Measurements from ENCODE around the gene ALK.

Gene ALK

DNA sequence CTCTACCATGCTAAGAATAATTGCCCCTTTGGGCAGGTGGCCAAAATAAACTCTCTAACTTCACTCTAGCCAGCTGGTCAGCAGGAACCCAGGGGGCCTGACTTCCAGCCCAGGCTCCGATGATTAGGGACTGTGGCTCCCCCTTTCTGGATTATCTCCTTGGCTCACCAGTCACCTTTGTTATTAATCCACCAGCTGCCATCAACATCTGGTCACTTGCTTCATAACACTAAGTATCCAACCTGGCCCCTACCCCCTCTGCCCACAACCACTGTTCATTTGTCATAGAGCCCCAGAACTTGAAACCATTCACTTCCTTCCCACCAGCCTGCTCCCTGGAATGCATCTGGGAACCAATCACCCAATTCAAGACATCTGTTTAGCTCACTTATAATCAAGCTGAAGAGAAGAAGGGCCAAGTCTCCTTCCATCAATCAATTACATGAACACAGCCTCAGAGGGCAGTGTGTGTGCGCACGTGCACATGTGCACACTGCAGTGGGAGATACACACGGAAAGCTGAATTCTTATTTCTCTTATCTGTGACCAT lies 215.1 kb downstream of the ALK start:
- DNase-seq, result no peak

DNA sequence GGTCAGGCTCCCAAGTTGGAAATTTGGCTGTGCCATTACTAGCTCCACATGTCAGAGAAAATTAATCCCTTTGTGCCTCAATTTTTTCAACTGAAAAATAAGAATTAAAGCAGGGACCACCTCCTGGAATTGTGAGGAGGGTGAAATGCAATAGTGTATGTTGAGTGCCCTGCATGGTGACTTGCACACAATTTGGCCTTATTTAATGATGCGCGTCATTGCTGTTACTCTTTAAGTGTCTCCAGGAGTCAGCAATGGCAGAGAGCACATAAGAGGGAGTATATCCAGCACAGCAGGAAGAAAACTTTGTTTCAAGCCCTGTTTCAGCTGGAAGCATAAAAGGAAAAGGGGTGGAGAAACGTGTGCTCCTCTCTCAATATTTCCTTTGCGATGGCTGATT lies 215.8 kb downstream of the ALK start:
- DNase-seq, result no peak

DNA sequence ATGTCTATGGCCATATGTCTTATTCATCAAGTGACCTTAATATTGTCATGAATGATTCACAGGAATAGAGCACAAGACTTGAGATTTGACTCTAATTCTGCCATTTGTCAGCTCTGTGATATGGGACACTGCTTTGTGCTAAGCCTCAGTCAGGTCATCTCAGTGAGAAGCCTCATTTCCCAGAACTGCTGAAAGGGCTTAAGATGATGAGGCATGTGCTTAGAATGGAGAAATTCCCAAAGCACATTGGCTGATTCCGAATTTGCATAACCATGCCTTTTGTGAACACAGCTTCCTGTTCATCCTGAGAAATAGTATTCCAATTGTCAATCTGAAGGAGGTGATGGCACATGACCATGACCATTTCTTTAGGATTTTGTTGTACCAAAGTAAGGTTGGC lies 218.1 kb downstream of the ALK start:
- DNase-seq, result no peak

DNA sequence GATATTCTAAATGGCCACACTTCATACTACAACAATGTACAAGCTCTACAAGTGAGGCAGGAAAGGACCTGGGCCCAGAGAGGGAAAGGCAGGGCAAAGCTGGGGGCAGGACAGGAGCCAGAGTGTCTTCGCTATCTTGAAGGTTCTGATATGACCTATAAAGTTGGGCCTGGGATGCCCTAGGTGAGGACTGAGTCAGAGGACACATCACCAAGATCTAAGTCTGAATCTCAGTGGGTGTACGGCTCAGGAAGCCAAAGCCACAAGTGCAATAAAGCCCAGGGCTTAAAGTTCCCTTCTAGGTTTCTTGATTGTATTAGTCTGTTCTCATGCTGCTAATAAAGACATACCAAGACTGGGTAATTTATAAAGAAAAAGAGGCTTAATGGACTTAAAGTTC lies 219.1 kb downstream of the ALK start:
- no peak for DNase-seq

DNA sequence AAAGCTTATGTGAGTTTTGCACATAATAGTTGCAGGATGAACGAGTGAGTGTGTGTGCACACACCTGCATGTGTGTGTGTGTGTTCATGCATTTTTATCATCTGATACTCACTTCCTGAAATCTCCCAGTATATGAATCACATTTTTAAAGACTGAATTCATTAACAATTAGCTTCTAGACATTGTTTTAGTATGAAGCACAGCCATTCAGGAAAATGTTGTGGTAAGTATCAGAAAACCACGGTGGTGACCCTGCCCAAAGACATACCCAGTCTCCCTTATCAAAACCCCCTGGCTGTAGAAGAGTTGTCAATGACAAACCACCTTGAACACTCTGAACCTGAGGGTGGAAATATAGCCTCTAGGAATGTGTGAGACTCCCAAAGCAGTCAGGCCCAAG lies 220.8 kb downstream of the ALK start:
- DNase-seq, result no peak

DNA sequence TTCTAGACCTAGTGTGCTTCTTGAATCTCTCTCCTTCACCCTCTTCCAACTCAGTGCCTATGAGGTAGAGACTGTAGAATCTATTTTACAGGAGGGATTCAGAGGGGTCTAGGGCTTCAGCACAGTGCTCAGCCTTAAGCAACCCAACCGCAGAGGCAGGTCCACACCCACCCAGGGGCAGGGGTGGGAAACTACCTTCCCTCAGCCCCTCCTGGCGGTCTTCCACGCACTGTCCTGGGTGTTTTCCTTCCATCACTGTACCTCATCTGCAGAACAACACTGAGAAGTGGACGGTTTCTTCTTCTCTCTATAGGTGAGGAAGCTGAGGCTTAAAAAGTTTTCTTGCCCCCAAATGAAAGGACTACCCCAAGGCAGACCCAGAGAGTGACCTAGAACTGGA lies 222.3 kb downstream of the ALK start:
- no peak for DNase-seq

DNA sequence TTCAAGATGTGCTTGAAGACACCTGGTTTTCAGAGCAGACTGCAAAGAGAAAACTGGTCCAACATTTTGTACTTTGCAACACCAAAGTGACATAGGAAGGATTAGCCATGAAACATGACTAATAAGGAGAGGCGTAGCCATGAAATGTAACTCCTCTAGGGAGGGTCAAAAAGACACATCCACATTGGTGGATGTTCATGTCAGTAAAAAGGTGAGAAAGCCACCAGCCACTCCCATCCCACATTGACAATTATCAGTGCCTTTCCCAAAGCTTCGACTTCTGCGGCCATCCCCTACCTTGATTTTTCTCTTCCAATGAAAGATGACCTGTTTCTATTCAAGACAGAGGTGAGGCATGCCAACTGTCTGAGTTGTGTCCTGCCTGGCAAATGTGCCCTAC lies 223.2 kb downstream of the ALK start:
- DNase-seq, result no peak

DNA sequence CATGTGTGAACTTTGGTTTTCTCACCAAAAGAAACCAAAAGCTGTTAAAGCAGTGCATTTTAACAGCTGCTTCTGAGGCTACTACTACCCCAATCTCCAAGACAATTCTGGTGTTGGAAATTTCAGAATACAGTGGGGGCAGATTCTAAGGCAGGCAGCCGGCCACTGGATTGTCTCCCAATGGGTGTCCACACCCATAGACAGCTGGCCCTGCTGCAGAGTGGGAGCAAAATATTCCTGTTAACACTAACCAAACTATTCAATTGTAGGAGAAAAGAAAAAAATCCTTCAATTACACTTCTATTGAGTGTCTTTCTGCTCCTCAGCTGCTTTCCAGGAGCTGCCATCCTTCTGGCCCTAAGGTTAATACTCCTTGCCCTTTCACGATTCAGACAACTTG lies 223.7 kb downstream of the ALK start:
- DNase-seq, result no peak

DNA sequence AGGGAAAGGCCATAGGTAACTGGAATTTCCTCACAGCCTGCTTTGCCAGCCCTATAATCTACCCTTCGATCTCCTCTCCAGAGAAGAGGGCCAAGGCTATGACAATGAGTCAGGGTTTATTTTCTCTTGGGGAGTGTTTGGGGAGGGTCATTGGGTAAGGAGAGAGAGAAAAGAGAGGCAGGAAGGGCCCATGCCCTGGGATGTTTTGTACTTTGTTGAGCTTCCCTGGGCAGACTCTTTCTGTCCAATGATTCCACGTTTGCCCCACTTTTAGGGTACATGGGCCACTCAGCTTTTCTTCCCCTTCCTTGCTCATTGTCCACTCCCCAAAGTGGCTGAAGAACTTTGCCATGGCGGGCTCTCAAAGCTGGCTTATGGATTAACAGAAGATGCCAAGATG lies 224.2 kb downstream of the ALK start:
- no peak for DNase-seq

DNA sequence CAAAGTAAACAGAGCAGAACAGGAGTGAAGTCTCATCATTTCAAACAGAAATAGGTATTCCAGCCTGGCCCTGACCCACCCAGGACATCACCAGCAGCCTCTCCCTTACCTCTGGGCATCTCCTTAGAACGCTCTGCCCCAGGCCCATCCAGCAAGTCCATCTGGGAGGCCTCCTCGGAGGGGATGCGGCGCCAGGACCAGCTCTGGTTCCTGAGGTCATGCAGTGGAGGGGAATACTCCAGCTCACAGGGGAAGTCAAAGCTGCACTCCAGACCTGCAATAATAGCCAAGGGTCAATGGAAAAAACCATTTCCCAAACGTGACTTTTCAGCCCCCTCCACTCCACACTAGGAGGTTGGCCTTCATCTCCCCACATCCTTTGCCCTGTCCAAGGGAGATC lies 226.6 kb downstream of the ALK start:
- DNase-seq, result no peak

DNA sequence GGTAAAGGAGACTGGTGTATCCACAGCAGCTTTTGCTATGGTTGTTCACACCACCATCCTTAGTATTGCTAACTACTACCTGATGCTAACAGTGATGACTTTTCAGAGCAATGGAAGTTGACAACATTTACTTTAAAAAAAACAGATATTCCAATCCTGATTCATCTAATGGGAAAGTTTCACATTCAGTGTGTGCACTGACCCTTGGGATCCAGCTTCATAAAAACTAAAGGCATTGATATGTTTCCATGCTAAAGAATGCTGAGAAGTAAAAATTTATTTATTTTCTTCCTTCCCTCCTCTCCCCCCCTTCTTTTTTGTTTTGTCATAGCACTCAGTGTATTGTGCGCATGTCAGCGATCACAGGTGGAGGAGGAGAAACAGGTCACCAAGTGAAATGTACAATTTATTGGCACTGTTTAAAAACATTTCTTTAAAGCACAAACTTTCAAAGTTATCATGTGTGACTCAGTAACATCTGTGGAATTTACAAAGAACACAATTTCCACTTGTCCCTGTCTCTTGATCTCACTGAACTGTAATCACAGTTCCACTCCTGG lies 229.9 kb downstream of the ALK start:
- no peak for DNase-seq

DNA sequence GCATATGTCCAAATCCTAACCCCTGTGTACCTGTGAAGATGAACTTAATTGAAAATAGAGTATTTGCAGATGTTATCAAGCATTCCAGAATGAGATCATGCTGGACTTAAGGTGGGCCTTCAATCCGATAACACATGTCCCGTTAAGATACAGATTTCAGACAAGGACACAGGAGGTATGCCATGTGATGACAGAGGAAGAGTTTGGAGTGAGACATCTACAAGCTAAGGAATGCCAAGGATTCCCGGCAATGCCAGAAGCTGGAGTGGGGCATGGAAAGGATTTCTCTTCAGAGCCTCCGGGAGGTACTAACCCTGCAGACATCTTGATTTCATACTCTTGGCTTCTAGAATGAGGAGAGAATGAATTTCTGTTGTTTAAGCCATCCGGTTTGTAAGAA lies 231.7 kb downstream of the ALK start:
- no peak for DNase-seq

DNA sequence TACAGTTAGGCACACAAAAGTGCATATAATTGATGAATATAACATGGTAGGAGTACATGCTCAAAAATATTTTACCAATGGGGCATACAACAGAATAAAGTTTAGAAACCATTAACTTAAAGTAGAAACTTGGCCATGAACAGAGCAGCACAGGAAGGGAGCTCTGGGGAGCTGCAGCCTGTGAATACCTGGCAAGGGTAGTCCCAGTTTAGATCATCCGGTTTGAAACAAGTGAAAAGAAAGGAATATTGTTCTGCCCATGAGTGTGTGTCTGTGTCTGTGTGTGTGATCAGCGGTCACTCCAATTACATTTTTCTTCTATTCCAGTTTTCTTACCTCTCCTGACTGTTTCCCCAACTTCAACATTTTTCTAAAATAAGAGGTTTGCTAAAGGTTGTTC lies 233.0 kb downstream of the ALK start:
- no peak for DNase-seq

DNA sequence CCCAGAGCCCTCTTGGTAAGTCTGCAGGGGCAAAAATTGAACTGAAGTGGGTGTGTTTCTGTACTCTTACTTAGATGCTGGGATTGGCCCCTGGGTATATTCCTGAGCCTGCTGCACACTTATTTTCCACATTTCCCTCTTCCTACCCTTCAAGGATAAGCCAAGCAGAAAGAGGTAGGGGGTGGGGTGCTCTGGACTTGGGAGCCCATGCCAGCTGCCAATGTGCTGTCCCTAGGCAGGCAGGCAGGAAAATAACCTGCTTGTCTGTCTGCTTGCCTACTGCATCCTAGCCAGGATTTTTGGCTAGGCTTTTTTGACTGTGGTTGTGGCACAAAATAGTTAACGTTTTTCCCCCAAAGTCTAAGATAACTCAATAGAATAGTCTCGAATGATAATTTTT lies 234.3 kb downstream of the ALK start:
- no peak for DNase-seq

DNA sequence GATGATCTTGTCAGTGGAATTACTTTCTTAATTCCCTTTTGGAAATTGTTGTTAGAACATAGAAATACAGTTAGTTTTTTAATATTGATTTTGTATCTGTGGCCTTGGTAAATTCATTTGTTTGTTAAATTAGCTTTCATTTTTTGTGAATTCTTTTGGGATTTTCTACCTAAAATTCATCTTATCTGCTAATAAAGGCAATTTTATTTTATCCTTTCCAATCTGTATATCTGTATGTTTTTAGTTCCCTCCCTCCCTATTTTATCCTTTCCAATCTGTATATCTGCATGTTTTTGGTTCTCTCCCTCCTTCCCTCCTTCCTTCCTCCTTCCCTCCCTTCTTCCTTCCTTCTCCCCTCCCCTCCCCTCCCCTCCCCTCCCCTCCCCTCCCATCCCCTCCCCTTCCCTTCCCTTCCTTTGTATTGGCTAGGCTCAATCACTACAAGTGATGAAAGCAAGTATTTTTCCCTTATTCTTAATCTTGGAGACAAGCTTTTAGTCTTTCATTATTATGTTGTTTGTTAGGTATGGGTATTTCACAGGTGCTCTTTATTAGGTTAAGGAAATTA lies 244.4 kb downstream of the ALK start:
- no peak for DNase-seq

DNA sequence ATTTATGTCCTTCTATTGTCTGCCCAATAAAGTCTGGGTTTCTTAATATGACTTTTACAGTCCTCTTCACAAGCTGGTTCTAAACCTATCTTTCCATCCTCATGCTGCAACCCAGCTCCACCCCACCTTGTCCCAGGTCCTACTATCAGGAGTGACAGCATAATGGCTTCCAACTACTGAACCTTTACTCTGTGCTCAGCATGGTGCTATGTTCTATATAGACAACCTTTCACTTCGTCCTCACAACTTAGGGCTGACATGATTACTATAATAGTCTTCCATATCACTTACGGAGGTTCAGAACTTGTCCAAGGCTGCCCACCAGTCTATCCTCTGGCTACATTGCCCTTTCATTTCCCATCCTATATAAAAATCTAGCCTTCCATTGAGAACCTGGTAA lies 256.8 kb downstream of the ALK start:
- no peak for DNase-seq

DNA sequence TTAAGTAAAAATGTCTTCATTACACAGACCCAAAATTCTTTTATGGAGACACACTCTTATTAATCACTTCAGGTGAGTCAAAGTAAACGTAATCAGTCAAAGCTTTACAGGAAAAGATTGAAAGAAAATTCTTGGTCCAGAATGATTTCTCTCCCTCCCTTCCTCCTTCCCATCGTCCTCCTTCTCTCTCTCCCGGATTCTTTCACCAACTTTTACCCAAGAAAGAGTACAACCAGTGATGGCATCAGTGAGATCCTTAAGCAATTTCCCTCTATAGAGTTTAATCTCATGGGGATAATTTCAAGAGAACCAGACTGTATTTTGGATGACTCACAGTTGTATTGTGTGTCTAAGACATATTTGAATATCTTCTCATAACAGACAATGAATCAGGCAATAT lies 258.1 kb downstream of the ALK start:
- no peak for DNase-seq

DNA sequence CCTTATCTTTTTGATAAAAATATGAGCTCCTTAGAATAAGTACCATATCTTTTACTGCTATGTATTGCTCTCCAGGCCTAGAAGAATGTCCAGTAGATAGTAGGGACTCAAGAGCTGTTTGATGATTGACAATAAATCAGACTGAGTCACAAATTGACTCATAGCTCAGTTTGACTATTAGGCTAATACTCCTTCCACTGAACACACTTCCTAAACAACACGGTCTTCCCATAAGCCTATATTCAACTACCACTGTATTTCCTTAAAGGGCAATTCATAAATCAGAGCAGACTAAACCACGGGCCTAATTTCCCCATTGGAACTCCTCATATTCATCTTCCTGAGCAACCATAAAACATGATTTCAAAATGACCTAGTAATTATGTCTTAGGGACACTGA lies 258.5 kb downstream of the ALK start:
- no peak for DNase-seq

DNA sequence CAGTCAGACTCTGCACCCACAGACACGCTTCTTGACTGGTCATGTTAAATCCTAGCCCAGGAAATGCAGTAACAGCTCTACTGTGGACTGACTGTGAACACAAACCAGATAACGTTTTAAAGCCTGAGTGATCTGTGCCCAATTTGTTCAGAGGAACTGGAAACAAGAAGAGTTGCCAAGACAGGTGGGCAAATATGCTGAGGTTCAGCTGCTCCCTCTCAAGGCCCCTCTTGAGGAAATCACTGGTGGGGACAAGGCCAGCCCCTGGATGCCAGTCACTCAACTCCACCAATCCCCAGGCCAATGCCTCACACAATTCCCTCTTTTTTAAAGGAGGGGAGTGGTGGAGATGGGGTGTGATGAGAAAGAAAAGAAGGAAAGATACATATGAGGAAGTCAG lies 261.2 kb downstream of the ALK start:
- no peak for DNase-seq

DNA sequence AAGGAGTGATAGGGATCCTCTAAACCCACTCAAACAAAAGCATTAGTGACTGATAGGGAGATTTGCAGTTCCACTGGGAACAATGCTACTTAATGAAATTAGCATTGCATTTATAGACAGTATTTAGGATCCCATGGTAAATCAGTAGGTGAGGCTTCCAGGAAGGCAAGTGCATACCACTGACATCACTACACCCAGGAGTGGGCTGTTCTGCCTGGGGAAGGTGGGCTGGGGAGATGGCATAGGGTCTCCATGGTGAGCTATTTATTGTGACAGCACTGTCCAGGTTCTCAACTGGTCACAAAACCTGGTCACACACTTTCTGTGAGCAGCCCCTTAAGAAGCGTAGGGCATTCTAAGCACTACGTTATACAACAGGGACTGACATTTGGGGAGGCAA lies 262.2 kb downstream of the ALK start:
- DNase-seq, result no peak

DNA sequence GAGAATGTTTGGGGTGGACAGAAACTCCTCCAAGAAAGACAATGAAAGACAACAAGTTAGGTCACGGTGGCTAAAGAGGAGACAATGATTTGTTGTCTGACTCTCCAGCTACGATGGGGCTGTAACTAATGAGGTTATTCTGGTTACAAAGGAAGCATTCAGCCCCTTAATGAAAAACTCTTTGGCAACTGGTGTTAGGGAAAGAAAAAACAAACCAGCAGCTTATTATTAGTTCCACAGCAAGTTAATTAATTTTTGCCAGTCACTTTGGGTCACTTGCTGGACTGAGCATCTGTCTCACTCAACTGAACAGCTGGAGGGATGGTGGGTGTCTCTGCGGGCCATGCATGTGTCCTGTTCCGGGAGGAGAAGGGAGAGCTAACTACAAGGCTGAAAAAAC lies 263.7 kb downstream of the ALK start:
- no peak for DNase-seq

DNA sequence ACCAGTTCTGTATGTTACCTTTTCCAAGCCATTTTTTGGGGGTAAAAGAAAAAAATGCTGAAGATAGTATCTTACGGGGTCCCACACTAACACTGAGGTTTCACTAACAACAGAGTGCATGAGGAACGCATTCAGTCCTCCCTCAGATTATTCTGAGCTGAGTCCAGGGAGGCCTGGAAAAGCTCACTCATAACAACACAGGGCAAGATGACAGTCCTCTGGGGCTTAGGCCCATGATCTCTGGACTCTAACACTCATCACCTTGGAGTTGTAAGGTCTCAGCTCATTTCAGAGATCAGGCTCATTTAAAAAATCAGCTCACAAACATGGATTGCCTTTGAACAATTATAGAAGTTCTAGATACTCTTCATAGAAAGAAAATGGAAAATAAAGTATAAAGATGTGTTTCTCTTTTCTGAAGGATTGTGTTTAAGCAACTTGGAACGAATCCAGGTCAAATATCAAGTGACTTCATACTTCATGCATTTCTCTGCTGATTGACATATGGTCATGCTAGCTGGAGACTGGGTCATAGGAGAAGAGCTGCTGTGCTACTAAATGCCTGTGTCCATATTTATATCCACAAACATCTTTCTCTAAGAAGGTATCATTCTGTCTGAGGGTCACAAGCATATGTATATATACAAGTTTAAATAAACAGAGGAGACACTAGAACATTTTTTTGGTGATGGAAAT lies 265.8 kb downstream of the ALK start:
- no peak for DNase-seq

DNA sequence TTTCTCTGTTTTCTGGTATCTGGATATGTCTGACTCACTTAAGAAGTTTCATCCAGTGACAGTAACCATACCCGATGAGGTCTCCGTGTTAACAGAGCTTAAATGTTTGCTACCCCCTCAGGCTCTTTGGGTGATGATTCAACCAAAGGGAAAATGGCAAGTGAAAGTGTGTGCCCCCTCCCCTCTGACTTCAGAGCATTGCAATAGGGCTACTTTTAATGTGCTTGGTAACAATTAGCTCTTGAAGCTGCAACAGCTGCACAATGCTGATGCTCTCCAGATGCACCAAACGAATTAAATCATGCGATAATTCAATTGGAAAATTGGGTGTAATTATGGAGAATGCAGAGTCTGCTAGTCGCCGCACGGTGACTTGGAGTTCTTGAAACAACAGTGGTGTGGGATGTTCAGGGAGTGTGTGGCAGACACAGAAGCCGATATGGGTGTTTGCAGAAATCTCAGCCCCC lies 270.7 kb downstream of the ALK start:
- DNase-seq, result no peak

DNA sequence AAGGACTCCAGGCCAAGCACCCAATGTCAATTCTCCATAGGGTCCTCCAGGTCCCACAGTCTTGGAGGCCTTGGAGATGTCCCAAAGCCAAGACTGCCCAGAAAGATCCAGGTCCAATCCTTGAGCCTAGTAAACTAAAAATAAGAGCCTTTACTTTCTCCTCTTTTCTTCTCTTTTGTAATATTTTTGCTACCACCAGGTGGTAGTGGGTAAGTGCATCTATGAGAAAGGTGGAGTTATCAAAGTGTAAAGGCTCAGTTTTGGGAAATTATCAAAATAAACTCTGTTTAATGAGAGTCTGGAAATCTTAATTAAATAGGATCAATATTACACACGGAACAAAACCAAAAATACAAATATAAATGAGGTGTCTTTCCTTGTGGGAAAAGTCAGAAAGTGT lies 276.4 kb downstream of the ALK start:
- DNase-seq, result no peak

DNA sequence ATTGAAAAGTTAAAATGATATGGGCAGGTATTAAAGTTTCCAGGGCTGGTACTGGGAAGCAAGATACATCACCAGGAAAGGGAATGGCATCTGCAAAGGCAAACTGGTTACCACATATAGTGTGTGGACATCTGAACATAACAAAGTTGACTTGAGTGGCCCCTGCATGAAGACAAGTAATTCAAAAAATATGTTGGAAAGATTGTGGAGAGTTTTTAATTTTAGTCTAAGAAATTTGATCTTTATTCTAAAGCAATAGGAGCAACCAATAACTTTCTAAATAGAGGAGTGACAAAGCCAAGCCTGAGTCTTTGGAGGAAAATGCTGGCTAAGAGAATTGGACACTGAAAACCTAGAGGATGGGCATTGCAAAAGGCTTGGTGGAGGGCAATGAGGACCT lies 278.2 kb downstream of the ALK start:
- no peak for DNase-seq
